ENCODE measurements around the gene RDX.

DNA sequence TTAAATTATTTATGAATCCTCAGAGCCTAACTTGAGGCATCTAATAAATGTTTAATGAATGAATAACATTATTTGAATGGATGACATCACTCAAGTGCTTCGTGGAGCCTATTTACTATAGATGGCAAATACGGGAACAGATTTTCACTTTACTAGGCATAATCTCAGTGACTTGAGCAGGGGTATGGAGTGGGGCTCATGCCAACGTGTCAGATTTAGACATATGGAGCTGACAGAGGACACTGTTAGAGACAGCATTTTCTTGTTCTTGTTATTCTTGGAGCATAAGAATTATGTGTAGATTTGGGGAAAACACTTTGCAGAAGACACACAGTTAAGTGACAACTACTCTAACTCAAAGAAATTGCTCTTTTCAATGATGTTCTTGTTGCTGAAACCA, 78.5 kb downstream of the RDX start:
- TF ChIP-seq EGR1 (IDR thresholded peaks at IDR 0.05) (no peak), TAF1 (IDR thresholded peaks at IDR 0.05; ENCODE audit: low read depth) (no peak), EP300 (IDR thresholded peaks at IDR 0.05; ENCODE audit: borderline replicate concordance) (no peak), CREB1 (IDR thresholded peaks at IDR 0.05; ENCODE audit: low read depth) (no peak), NFIC (IDR thresholded peaks at IDR 0.05) (no peak), TCF12 (IDR thresholded peaks at IDR 0.05; ENCODE audit: low read depth) (no peak), RAD21 (IDR thresholded peaks at IDR 0.05; ENCODE audit: low read depth) (no peak), CEBPB (IDR thresholded peaks at IDR 0.05) (no peak)
- TF ChIP-seq, protein P1, sequence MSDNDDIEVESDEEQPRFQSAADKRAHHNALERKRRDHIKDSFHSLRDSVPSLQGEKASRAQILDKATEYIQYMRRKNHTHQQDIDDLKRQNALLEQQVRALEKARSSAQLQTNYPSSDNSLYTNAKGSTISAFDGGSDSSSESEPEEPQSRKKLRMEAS (IDR thresholded peaks at IDR 0.05), result no peak
- TF ChIP-seq, protein P2, sequence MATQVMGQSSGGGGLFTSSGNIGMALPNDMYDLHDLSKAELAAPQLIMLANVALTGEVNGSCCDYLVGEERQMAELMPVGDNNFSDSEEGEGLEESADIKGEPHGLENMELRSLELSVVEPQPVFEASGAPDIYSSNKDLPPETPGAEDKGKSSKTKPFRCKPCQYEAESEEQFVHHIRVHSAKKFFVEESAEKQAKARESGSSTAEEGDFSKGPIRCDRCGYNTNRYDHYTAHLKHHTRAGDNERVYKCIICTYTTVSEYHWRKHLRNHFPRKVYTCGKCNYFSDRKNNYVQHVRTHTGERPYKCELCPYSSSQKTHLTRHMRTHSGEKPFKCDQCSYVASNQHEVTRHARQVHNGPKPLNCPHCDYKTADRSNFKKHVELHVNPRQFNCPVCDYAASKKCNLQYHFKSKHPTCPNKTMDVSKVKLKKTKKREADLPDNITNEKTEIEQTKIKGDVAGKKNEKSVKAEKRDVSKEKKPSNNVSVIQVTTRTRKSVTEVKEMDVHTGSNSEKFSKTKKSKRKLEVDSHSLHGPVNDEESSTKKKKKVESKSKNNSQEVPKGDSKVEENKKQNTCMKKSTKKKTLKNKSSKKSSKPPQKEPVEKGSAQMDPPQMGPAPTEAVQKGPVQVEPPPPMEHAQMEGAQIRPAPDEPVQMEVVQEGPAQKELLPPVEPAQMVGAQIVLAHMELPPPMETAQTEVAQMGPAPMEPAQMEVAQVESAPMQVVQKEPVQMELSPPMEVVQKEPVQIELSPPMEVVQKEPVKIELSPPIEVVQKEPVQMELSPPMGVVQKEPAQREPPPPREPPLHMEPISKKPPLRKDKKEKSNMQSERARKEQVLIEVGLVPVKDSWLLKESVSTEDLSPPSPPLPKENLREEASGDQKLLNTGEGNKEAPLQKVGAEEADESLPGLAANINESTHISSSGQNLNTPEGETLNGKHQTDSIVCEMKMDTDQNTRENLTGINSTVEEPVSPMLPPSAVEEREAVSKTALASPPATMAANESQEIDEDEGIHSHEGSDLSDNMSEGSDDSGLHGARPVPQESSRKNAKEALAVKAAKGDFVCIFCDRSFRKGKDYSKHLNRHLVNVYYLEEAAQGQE (IDR thresholded peaks at IDR 0.05; ENCODE audit: low read depth), result no peak
